ENCODE measurements around the gene ADH7. TPM values are rescaled to one million over a fixed set of nuclear protein-coding genes. Genes with fewer than 3 reads are reported as not detected.

The ADH7 gene
- total and polyA plus RNA-seq, 4 donors = 0.10 to 0.13 TPM; not detected in 2

- no peaks in the 10 kb centered on the region for H3K36me3 ChIP-seq (ENCODE audit: control insufficient read depth in 1 of 2, insufficient read depth in 2 of 2, low read length in 1 of 2)
- 74 to 89% methylated on average over 4 of the region's 4 CpGs for WGBS, 2 donors
- intact Hi-C loops (cut with DNase I) = loop anchor here (2.0 to 10.0 kb wide), 8 partner anchors 53 to 997 kb away; partner anchors contain the start of gene METAP1 (in 1 of the 2)
- no peaks in the 10 kb centered on the region for H3K27me3 ChIP-seq (ENCODE audit: control insufficient read depth in 1 of 2, insufficient read depth in 2 of 2, low read length in 1 of 2)
- DNase-seq (no peak), ATAC-seq (ENCODE audit: low FRiP score) (no peak)
- no peak overlapping the region for H3K4me3 ChIP-seq (ENCODE audit: low read length in 2 of 2)
- no peaks in the 10 kb centered on the region for H3K4me1 ChIP-seq (ENCODE audit: control insufficient read depth in 1 of 2, insufficient read depth in 2 of 2, low read length in 2 of 2)
- no peak overlapping the region for H3K27ac ChIP-seq (ENCODE audit: low read depth in 1 of 2, low read length in 2 of 2)
- no peaks in the 10 kb centered on the region for H3K9me3 ChIP-seq (ENCODE audit: control insufficient read depth, low read length)
Measured at GRCh38 chr4:99461623-99462401, 26.7 kb upstream of the ADH7 start.

- Histone ChIP-seq H3K27ac (ENCODE audit: low read depth in 1 of 2, low read length in 2 of 2) (no peak overlapping the region), H3K36me3 (ENCODE audit: control insufficient read depth in 1 of 2, insufficient read depth in 2 of 2, low read length in 1 of 2) (no peaks in the 10 kb centered on the region), H3K4me1 (ENCODE audit: control insufficient read depth in 1 of 2, insufficient read depth in 2 of 2, low read length in 2 of 2) (no peaks in the 10 kb centered on the region), H3K27me3 (ENCODE audit: control insufficient read depth in 1 of 2, insufficient read depth in 2 of 2, low read length in 1 of 2) (no peaks in the 10 kb centered on the region), H3K4me3 (ENCODE audit: low read length in 2 of 2) (no peak overlapping the region), H3K9me3 (ENCODE audit: control insufficient read depth, low read length) (no peaks in the 10 kb centered on the region)
- ATAC-seq (ENCODE audit: low FRiP score) = no peak
- intact Hi-C loops (cut with DNase I) = loop anchor here (2.0 to 10.0 kb wide), 7 partner anchors 52 to 995 kb away; partner anchors contain the start of gene METAP1 (in 1 of the 2)
- DNase-seq = no peak
- WGBS, 2 donors = 91 to 93% methylated on average over 5 of the region's 5 CpGs
Measured at GRCh38 chr4:99459546-99460042, 24.5 kb upstream of the ADH7 start.

GRCh38 chr4:99458911-99459447 is 23.8 kb upstream of the ADH7 start:
- no peak overlapping the region for H3K27ac ChIP-seq (ENCODE audit: low read depth in 1 of 2, low read length in 2 of 2)
- no peaks in the 10 kb centered on the region for H3K4me1 ChIP-seq (ENCODE audit: control insufficient read depth in 1 of 2, insufficient read depth in 2 of 2, low read length in 2 of 2)
- 84 to 94% methylated on average over 6 of the region's 6 CpGs for WGBS, 2 donors

GRCh38 chr4:99457676-99458075 is 22.5 kb upstream of the ADH7 start:
- ATAC-seq (ENCODE audit: low FRiP score) (no peak), DNase-seq (no peak)
- no peaks in the 10 kb centered on the region for H3K9me3 ChIP-seq (ENCODE audit: control insufficient read depth, low read length)
- H3K27me3 ChIP-seq (ENCODE audit: control insufficient read depth in 1 of 2, insufficient read depth in 2 of 2, low read length in 1 of 2) = no peaks in the 10 kb centered on the region
- no peaks in the 10 kb centered on the region for H3K36me3 ChIP-seq (ENCODE audit: control insufficient read depth in 1 of 2, insufficient read depth in 2 of 2, low read length in 1 of 2)
- intact Hi-C loops (cut with DNase I) = no loop called here
- no peak overlapping the region for H3K4me3 ChIP-seq (ENCODE audit: low read length in 2 of 2)
- H3K27ac ChIP-seq (ENCODE audit: low read depth in 1 of 2, low read length in 2 of 2) = no peak overlapping the region
- no peaks in the 10 kb centered on the region for H3K4me1 ChIP-seq (ENCODE audit: control insufficient read depth in 1 of 2, insufficient read depth in 2 of 2, low read length in 2 of 2)

More at GRCh38 chr4:99458911-99459447, 23.8 kb upstream of the ADH7 start:
- intact Hi-C loops (cut with DNase I) = no loop called here
- H3K4me3 ChIP-seq (ENCODE audit: low read length in 2 of 2) = no peak overlapping the region
- no peaks in the 10 kb centered on the region for H3K9me3 ChIP-seq (ENCODE audit: control insufficient read depth, low read length)
- no peak for ATAC-seq (ENCODE audit: low FRiP score)
- H3K36me3 ChIP-seq (ENCODE audit: control insufficient read depth in 1 of 2, insufficient read depth in 2 of 2, low read length in 1 of 2) = no peaks in the 10 kb centered on the region
- H3K27me3 ChIP-seq (ENCODE audit: control insufficient read depth in 1 of 2, insufficient read depth in 2 of 2, low read length in 1 of 2) = no peaks in the 10 kb centered on the region
- DNase-seq = no peak

- 89 to 95% methylated on average over 4 of the region's 4 CpGs for WGBS, 2 donors
- no peaks in the 10 kb centered on the region for H3K36me3 ChIP-seq (ENCODE audit: control insufficient read depth in 1 of 2, insufficient read depth in 2 of 2, low read length in 1 of 2)
- ATAC-seq (ENCODE audit: low FRiP score) (no peak), DNase-seq (no peak)
- H3K4me3 ChIP-seq (ENCODE audit: low read length in 2 of 2) = no peak overlapping the region
- intact Hi-C loops (cut with DNase I) = no loop called here
- no peak overlapping the region for H3K27ac ChIP-seq (ENCODE audit: low read depth in 1 of 2, low read length in 2 of 2)
- no peaks in the 10 kb centered on the region for H3K27me3 ChIP-seq (ENCODE audit: control insufficient read depth in 1 of 2, insufficient read depth in 2 of 2, low read length in 1 of 2)
- H3K4me1 ChIP-seq (ENCODE audit: control insufficient read depth in 1 of 2, insufficient read depth in 2 of 2, low read length in 2 of 2) = no peaks in the 10 kb centered on the region
- no peaks in the 10 kb centered on the region for H3K9me3 ChIP-seq (ENCODE audit: control insufficient read depth, low read length)
Measured at GRCh38 chr4:99457270-99457669, 22.1 kb upstream of the ADH7 start.

GRCh38 chr4:99447513-99447912 is 12.4 kb upstream of the ADH7 start:
- Histone ChIP-seq H3K4me3 (ENCODE audit: low read length in 2 of 2) (no peak overlapping the region), H3K27me3 (ENCODE audit: control insufficient read depth in 1 of 2, insufficient read depth in 2 of 2, low read length in 1 of 2) (no peaks in the 10 kb centered on the region), H3K36me3 (ENCODE audit: control insufficient read depth in 1 of 2, insufficient read depth in 2 of 2, low read length in 1 of 2) (no peaks in the 10 kb centered on the region), H3K9me3 (ENCODE audit: control insufficient read depth, low read length) (no peaks in the 10 kb centered on the region), H3K4me1 (ENCODE audit: control insufficient read depth in 1 of 2, insufficient read depth in 2 of 2, low read length in 2 of 2) (no peaks in the 10 kb centered on the region), H3K27ac (ENCODE audit: low read depth in 1 of 2, low read length in 2 of 2) (no peak overlapping the region)
- 96 to 97% methylated on average over 3 of the region's 3 CpGs for WGBS, 2 donors
- DNase-seq (no peak), ATAC-seq (ENCODE audit: low FRiP score) (no peak)
- intact Hi-C loops (cut with DNase I) = no loop called here

- Histone ChIP-seq H3K9me3 (ENCODE audit: control insufficient read depth, low read length) (no peaks in the 10 kb centered on the region), H3K27ac (ENCODE audit: low read depth in 1 of 2, low read length in 2 of 2) (no peak overlapping the region), H3K4me3 (ENCODE audit: low read length in 2 of 2) (no peak overlapping the region), H3K36me3 (ENCODE audit: control insufficient read depth in 1 of 2, insufficient read depth in 2 of 2, low read length in 1 of 2) (no peaks in the 10 kb centered on the region), H3K27me3 (ENCODE audit: control insufficient read depth in 1 of 2, insufficient read depth in 2 of 2, low read length in 1 of 2) (no peaks in the 10 kb centered on the region), H3K4me1 (ENCODE audit: control insufficient read depth in 1 of 2, insufficient read depth in 2 of 2, low read length in 2 of 2) (no peaks in the 10 kb centered on the region)
- ATAC-seq (ENCODE audit: low FRiP score) = no peak
- 2 to 4% methylated on average over 3 of the region's 3 CpGs for WGBS, 2 donors
- no peak for DNase-seq
- intact Hi-C loops (cut with DNase I) = no loop called here
Measured at GRCh38 chr4:99447079-99447478, 11.9 kb upstream of the ADH7 start.

- Histone ChIP-seq H3K27ac (ENCODE audit: low read depth in 1 of 2, low read length in 2 of 2) (no peak overlapping the region), H3K4me1 (ENCODE audit: control insufficient read depth in 1 of 2, insufficient read depth in 2 of 2, low read length in 2 of 2) (no peaks in the 10 kb centered on the region), H3K9me3 (ENCODE audit: control insufficient read depth, low read length) (no peaks in the 10 kb centered on the region), H3K27me3 (ENCODE audit: control insufficient read depth in 1 of 2, insufficient read depth in 2 of 2, low read length in 1 of 2) (no peaks in the 10 kb centered on the region), H3K36me3 (ENCODE audit: control insufficient read depth in 1 of 2, insufficient read depth in 2 of 2, low read length in 1 of 2) (no peaks in the 10 kb centered on the region), H3K4me3 (ENCODE audit: low read length in 2 of 2) (no peak overlapping the region)
- DNase-seq (no peak), ATAC-seq (ENCODE audit: low FRiP score) (no peak)
- intact Hi-C loops (cut with DNase I) = no loop called here
- 78 to 79% methylated on average over 4 of the region's 4 CpGs for WGBS, 2 donors
Measured at GRCh38 chr4:99438405-99438780, 3.3 kb upstream of the ADH7 start.

All from aorta (tissue), 5 donors.